HFF-Myc (cell line): Measurements from ENCODE around the gene CLTCL1.

Source experiments
- DNase-seq: peaks from one replicate; pipeline ENCODE4 v3.0.0-alpha.2; 2011; ENCODE audit warnings: low read depth; ENCODE audit errors: extremely low read depth
- H3K4me3 ChIP-seq: replicated peaks from 2 replicates; pipeline ENCODE4 v1.5.1; 2011; ENCODE audit warnings: low read depth, mild to moderate bottlenecking, control low read depth, low read length
- TF ChIP-seq, protein P1 (sequence below): IDR thresholded peaks from 2 replicates; pipeline ENCODE4 v1.5.1; 2012; ENCODE audit warnings: mild to moderate bottlenecking, low read depth, low read length, control low read depth; ENCODE audit errors: missing control alignments

Gene CLTCL1

GRCh38 chr22:19213001-19213400 is 78.5 kb downstream of the CLTCL1 start:
- no peak overlapping the region for H3K4me3 ChIP-seq
- TF ChIP-seq, protein P1, sequence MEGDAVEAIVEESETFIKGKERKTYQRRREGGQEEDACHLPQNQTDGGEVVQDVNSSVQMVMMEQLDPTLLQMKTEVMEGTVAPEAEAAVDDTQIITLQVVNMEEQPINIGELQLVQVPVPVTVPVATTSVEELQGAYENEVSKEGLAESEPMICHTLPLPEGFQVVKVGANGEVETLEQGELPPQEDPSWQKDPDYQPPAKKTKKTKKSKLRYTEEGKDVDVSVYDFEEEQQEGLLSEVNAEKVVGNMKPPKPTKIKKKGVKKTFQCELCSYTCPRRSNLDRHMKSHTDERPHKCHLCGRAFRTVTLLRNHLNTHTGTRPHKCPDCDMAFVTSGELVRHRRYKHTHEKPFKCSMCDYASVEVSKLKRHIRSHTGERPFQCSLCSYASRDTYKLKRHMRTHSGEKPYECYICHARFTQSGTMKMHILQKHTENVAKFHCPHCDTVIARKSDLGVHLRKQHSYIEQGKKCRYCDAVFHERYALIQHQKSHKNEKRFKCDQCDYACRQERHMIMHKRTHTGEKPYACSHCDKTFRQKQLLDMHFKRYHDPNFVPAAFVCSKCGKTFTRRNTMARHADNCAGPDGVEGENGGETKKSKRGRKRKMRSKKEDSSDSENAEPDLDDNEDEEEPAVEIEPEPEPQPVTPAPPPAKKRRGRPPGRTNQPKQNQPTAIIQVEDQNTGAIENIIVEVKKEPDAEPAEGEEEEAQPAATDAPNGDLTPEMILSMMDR, result no peak
- DNase-seq, result no peak

DNA sequence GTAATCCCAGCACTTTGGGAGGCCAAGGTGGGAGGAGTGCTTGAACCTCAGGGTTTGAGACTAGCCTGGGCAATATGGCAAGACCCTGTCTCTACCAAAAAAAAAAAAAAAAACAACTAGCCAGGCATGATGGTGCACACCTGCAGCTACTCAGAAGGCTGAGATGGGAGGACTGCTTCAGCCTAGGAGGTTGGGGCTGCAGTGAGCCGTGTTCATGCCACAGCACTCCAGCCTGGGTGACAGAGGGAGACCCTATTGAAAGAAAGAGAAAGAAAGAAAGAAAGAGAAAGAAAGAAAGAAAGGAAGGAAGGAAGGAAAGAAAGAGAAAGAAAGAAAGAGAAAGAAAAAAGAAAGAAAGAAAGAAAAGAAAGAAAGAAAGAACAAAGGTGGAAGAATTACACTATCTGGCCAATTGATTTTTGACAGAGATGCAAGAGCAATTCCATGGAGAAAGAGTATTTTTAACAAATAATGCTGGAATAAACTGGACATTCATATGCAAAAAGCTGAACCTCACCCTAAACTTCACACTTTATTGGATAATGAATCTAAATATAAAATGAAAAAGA is 79.1 kb downstream of the CLTCL1 start:
- no peak overlapping the region for H3K4me3 ChIP-seq
- no peak for DNase-seq
- TF ChIP-seq, protein P1, result no peak

DNA sequence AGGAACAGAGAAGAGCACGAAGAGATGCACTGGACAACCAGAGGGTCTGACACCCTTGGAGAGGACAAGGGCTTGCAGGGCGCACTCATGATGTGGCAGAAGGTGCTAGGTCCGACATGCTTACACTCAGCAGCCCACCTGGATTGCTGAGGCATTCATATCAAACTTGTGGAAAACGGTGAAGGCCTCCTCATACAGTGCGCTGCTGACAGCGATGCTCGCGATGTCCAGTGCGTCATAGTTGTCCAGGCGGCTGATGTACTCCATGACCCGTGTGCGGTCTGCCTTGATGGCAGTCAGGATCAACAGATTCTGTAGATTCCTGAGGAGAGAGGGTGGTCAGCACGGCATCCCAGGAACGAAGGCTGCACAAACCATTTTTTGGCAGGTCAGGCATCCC is 81.3 kb downstream of the CLTCL1 start:
- DNase-seq, result no peak
- TF ChIP-seq, protein P1, result no peak
- no peak overlapping the region for H3K4me3 ChIP-seq

GRCh38 chr22:19208287-19208847 is 83.2 kb downstream of the CLTCL1 start:
- DNase-seq, result no peak
- TF ChIP-seq, protein P1, result no peak
- no peak overlapping the region for H3K4me3 ChIP-seq

- TF ChIP-seq, protein P1, result no peak
- H3K4me3 ChIP-seq, result no peak overlapping the region
These were observed 83.6 kb downstream of the CLTCL1 start for GRCh38 chr22:19207884-19208283.

GRCh38 chr22:19207401-19207808 is 84.1 kb downstream of the CLTCL1 start:
- no peak overlapping the region for H3K4me3 ChIP-seq
- DNase-seq, result no peak
- TF ChIP-seq, protein P1, result no peak

More at GRCh38 chr22:19207884-19208283, 83.6 kb downstream of the CLTCL1 start:
- DNase-seq, result no peak

GRCh38 chr22:19206287-19206686 is 85.2 kb downstream of the CLTCL1 start:
- TF ChIP-seq, protein P1, result no peak
- DNase-seq, result no peak

More at GRCh38 chr22:19206287-19206686, 85.2 kb downstream of the CLTCL1 start:
- no peak overlapping the region for H3K4me3 ChIP-seq
